GM19193 (cell line): ENCODE data around the gene CNOT1.

Experiments used
- POLR2A ChIP-seq: IDR thresholded peaks from 4 replicates; pipeline ENCODE4 v1.6.1; 2011; ENCODE audit not compliant: insufficient read depth, insufficient read length; ENCODE audit errors: extremely low read depth

Gene CNOT1

GRCh38 chr16:58629733-58630640, at the start of gene CNOT1:
Gene CNOT1 (minus strand): TSS chr16:58629826. CDS start chr16:58599337, 30,489 bp downstream.
- TF ChIP-seq POLR2A = peak; percentile 91

GRCh38 chr16:58678716-58679115, 49.1 kb upstream of the CNOT1 start:
- TF ChIP-seq POLR2A = no peak

- no peak for TF ChIP-seq POLR2A
Observed at GRCh38 chr16:58678269-58678668, 48.6 kb upstream of the CNOT1 start.

GRCh38 chr16:58670946-58671583, 41.4 kb upstream of the CNOT1 start:
- TF ChIP-seq POLR2A = no peak

GRCh38 chr16:58670177-58670576, 40.6 kb upstream of the CNOT1 start:
- no peak for TF ChIP-seq POLR2A

GRCh38 chr16:58665200-58665599, 35.6 kb upstream of the CNOT1 start:
- no peak for TF ChIP-seq POLR2A

GRCh38 chr16:58661199-58661830, 31.7 kb upstream of the CNOT1 start:
- TF ChIP-seq POLR2A = no peak

- TF ChIP-seq POLR2A = no peak
Observed at GRCh38 chr16:58658796-58659211, 29.2 kb upstream of the CNOT1 start.

- no peak for TF ChIP-seq POLR2A
Observed at GRCh38 chr16:58656899-58657298, 27.3 kb upstream of the CNOT1 start.

- no peak for TF ChIP-seq POLR2A
Observed at GRCh38 chr16:58655215-58655596, 25.6 kb upstream of the CNOT1 start.

GRCh38 chr16:58654560-58655214, 25.1 kb upstream of the CNOT1 start:
- no peak for TF ChIP-seq POLR2A

GRCh38 chr16:58652741-58653140, 23.1 kb upstream of the CNOT1 start:
- TF ChIP-seq POLR2A = no peak

- no peak for TF ChIP-seq POLR2A
Observed at GRCh38 chr16:58651965-58652348, 22.3 kb upstream of the CNOT1 start.

- no peak for TF ChIP-seq POLR2A
Observed at GRCh38 chr16:58649707-58650106, 20.1 kb upstream of the CNOT1 start.

GRCh38 chr16:58647107-58647506, 17.5 kb upstream of the CNOT1 start:
- no peak for TF ChIP-seq POLR2A
